SK-N-SH treated with all-trans-retinoic acid at 6 μM for 48 hours (cell line): ENCODE results near the gene SAMD4A.

ENCODE experiments used
- ATAC-seq: fragments of 200-7000 bp; cut with Tn5 transposase; 3 replicates; pipeline ENCODE4 v1.9.1; 2020; ENCODE audit warnings: mild to moderate bottlenecking, moderate library complexity
- ARNTL ChIP-seq: fragments of 450-650 bp; formaldehyde crosslinking; IDR thresholded peaks from 2 replicates; pipeline ENCODE4 v1.5.0; 2020; ENCODE audit warnings: low read depth, mild to moderate bottlenecking, moderate library complexity, borderline replicate concordance
- BACH2 ChIP-seq: fragments of 250-450 bp; sonication (Bioruptor Pico); IDR thresholded peaks from 2 replicates; pipeline ENCODE4 v1.9.0; 2021; ENCODE audit warnings: mild to moderate bottlenecking, borderline replicate concordance
- CREB5 ChIP-seq: fragments of 250-450 bp; sonication (Bioruptor Pico); IDR thresholded peaks from 2 replicates; pipeline ENCODE4 v1.5.1; 2020; ENCODE audit warnings: low read depth, mild to moderate bottlenecking, moderate library complexity
- CSDC2 ChIP-seq: fragments of 250-450 bp; sonication (Bioruptor Pico); IDR thresholded peaks from 2 replicates; pipeline ENCODE4 v1.5.0; 2020; ENCODE audit warnings: mild to moderate bottlenecking, moderate library complexity
- CSRNP3 ChIP-seq: fragments of 250-450 bp; sonication (Bioruptor Pico); IDR thresholded peaks from 2 replicates; pipeline ENCODE4 v1.5.1; 2021; ENCODE audit warnings: mild to moderate bottlenecking, moderate library complexity
- GLIS3 ChIP-seq: fragments of 250-450 bp; sonication (Bioruptor Pico); IDR thresholded peaks from 2 replicates; pipeline ENCODE4 v1.5.0; 2020; ENCODE audit warnings: mild to moderate bottlenecking, moderate library complexity
- PATZ1 ChIP-seq: fragments of 250-450 bp; sonication (Bioruptor Pico); IDR thresholded peaks from 2 replicates; pipeline ENCODE4 v1.8.0; 2020; ENCODE audit warnings: mild to moderate bottlenecking, moderate library complexity, borderline replicate concordance
- POU6F1 ChIP-seq: fragments of 250-450 bp; sonication (Bioruptor Pico); IDR thresholded peaks from 2 replicates; pipeline ENCODE4 v1.8.0; 2021; ENCODE audit warnings: low read depth, mild to moderate bottlenecking, moderate library complexity, borderline replicate concordance
- PPARA ChIP-seq: fragments of 250-450 bp; sonication (Bioruptor Pico); IDR thresholded peaks from 2 replicates; pipeline ENCODE4 v1.5.0; 2020; ENCODE audit warnings: mild to moderate bottlenecking, borderline replicate concordance
- RARB ChIP-seq: fragments of 250-450 bp; sonication (Bioruptor Pico); IDR thresholded peaks from 2 replicates; pipeline ENCODE4 v1.8.0; 2021; ENCODE audit warnings: mild to moderate bottlenecking, moderate library complexity
- SNAI2 ChIP-seq: fragments of 250-450 bp; sonication (Bioruptor Pico); IDR thresholded peaks from 2 replicates; pipeline ENCODE4 v1.5.0; 2020; ENCODE audit warnings: mild to moderate bottlenecking, moderate library complexity
- TOX ChIP-seq: fragments of 250-450 bp; sonication (Bioruptor Pico); IDR thresholded peaks from 2 replicates; pipeline ENCODE4 v1.8.0; 2021; ENCODE audit warnings: mild to moderate bottlenecking, moderate library complexity, borderline replicate concordance
- TSHZ2 ChIP-seq: fragments of 250-450 bp; sonication (Bioruptor Pico); IDR thresholded peaks from 2 replicates; pipeline ENCODE4 v1.5.0; 2020; ENCODE audit warnings: mild to moderate bottlenecking, moderate library complexity
- ZC3H10 ChIP-seq: fragments of 250-450 bp; sonication (Bioruptor Pico); IDR thresholded peaks from 2 replicates; pipeline ENCODE4 v1.5.1; 2021; ENCODE audit warnings: mild to moderate bottlenecking, moderate library complexity
- ZNF565 ChIP-seq: fragments of 450-650 bp; formaldehyde crosslinking; conservative IDR thresholded peaks from 2 replicates; pipeline ENCODE4 v1.5.0; 2020; ENCODE audit warnings: low read depth, mild to moderate bottlenecking, moderate library complexity
- ZNF70 ChIP-seq: fragments of 450-650 bp; formaldehyde crosslinking; IDR thresholded peaks from 2 replicates; pipeline ENCODE4 v1.5.0; 2020; ENCODE audit warnings: mild to moderate bottlenecking, moderate library complexity
- ZNF8 ChIP-seq: fragments of 450-650 bp; formaldehyde crosslinking; IDR thresholded peaks from 2 replicates; pipeline ENCODE4 v1.5.0; 2020; ENCODE audit warnings: mild to moderate bottlenecking, moderate library complexity

The SAMD4A gene

GRCh38 chr14:54814076-54814475 is 247.1 kb downstream of the SAMD4A start:
- no peak for TF ChIP-seq TSHZ2 (CRISPR knock-in tag)
- no peak for TF ChIP-seq ZC3H10 (CRISPR knock-in tag)
- TF ChIP-seq PATZ1 (CRISPR knock-in tag): no peak
- TF ChIP-seq ZNF70 (CRISPR knock-in tag): no peak
- no peak for TF ChIP-seq CSRNP3 (CRISPR knock-in tag)
- no peak for TF ChIP-seq BACH2
- no peak for ATAC-seq

GRCh38 chr14:54815016-54815415 is 248.1 kb downstream of the SAMD4A start:
- ATAC-seq: no peak
- TF ChIP-seq ZNF565 (CRISPR knock-in tag): no peak
- TF ChIP-seq POU6F1: no peak
- no peak for TF ChIP-seq TSHZ2 (CRISPR knock-in tag)
- TF ChIP-seq ZNF70 (CRISPR knock-in tag): no peak
- no peak for TF ChIP-seq PPARA (CRISPR knock-in tag)
- no peak for TF ChIP-seq SNAI2 (CRISPR knock-in tag)
- no peak for TF ChIP-seq ZC3H10 (CRISPR knock-in tag)
- TF ChIP-seq CSDC2 (CRISPR knock-in tag): no peak
- TF ChIP-seq, all 23 proteins: peak for 0

GRCh38 chr14:54815515-54815914 is 248.6 kb downstream of the SAMD4A start:
- ATAC-seq: no peak
- TF ChIP-seq ARNTL (CRISPR knock-in tag): no peak
- TF ChIP-seq ZC3H10 (CRISPR knock-in tag): no peak
- TF ChIP-seq TSHZ2 (CRISPR knock-in tag): no peak
- no peak for TF ChIP-seq GLIS3
- TF ChIP-seq CREB5: no peak
- no peak for TF ChIP-seq ZNF8 (CRISPR knock-in tag)
- no peak for TF ChIP-seq TOX (CRISPR knock-in tag)
- no peak for TF ChIP-seq ZNF565 (CRISPR knock-in tag)
- no peak for TF ChIP-seq PATZ1 (CRISPR knock-in tag)
- TF ChIP-seq RARB: no peak
- TF ChIP-seq CSDC2 (CRISPR knock-in tag): no peak
- no peak for TF ChIP-seq PPARA (CRISPR knock-in tag)
- TF ChIP-seq CSRNP3 (CRISPR knock-in tag): no peak
